IPS-NIHi7 (cell line): ENCODE results near the gene TMC5.
"Not testable (repeated sequence)": the region's sequence is repeated elsewhere in the genome, so short reads cannot be mapped to it uniquely, and the experiment has no call there.

ENCODE experiments used
- DNase-seq: peaks from one replicate; pipeline ENCODE4 v3.0.0; 2012; ENCODE audit warnings: mixed read lengths; ENCODE audit errors: extremely low spot score

Gene TMC5

GRCh38 chr16:19400711-19401110 is 17.0 kb upstream of the TMC5 start:
- DNase-seq: no peak

- no peak for DNase-seq
Measured at GRCh38 chr16:19406891-19407491, 10.7 kb upstream of the TMC5 start.

- DNase-seq: peak; percentile 90
Measured at GRCh38 chr16:19410435-19411171, 7.1 kb upstream of the TMC5 start.

- no peak for DNase-seq
Measured at GRCh38 chr16:19411298-19411697, 6.4 kb upstream of the TMC5 start.

- not testable (repeated sequence) for DNase-seq
Measured at GRCh38 chr16:19412055-19412454, 5.6 kb upstream of the TMC5 start.

- no peak for DNase-seq
Measured at GRCh38 chr16:19415461-19415860, 2.2 kb upstream of the TMC5 start.

GRCh38 chr16:19415918-19416317 is 1.8 kb upstream of the TMC5 start:
- DNase-seq: no peak

GRCh38 chr16:19418200-19418599 is 517 bp downstream of the TMC5 start:
- no peak for DNase-seq

- DNase-seq: no peak
Measured at GRCh38 chr16:19419698-19420075, 2.0 kb downstream of the TMC5 start.

- no peak for DNase-seq
Measured at GRCh38 chr16:19424478-19424877, 6.8 kb downstream of the TMC5 start.

GRCh38 chr16:19430345-19430744 is 12.7 kb downstream of the TMC5 start:
- DNase-seq: no peak

GRCh38 chr16:19431636-19432340 is 14.1 kb downstream of the TMC5 start:
- DNase-seq: no peak

- DNase-seq: peak; percentile 17
Measured at GRCh38 chr16:19432429-19432828, 14.7 kb downstream of the TMC5 start.

GRCh38 chr16:19434584-19434983 is 16.9 kb downstream of the TMC5 start:
- DNase-seq: no peak

GRCh38 chr16:19436540-19436939 is 18.9 kb downstream of the TMC5 start:
- DNase-seq: no peak

- no peak for DNase-seq
Measured at GRCh38 chr16:19437280-19437679, 19.6 kb downstream of the TMC5 start.

GRCh38 chr16:19438739-19439138 is 21.1 kb downstream of the TMC5 start:
- no peak for DNase-seq

GRCh38 chr16:19439483-19439882 is 21.8 kb downstream of the TMC5 start:
- no peak for DNase-seq

- no peak for DNase-seq
Measured at GRCh38 chr16:19443659-19444058, 26.0 kb downstream of the TMC5 start.

- no peak for DNase-seq
Measured at GRCh38 chr16:19446300-19446846, 28.7 kb downstream of the TMC5 start.

GRCh38 chr16:19446886-19447285 is 29.2 kb downstream of the TMC5 start:
- DNase-seq: no peak

- DNase-seq: no peak
Measured at GRCh38 chr16:19450186-19450585, 32.5 kb downstream of the TMC5 start.
